ENCODE data around the gene RRP1.
"Not testable (repeated sequence)": the region's sequence is repeated elsewhere in the genome, so short reads cannot be mapped to it uniquely, and the experiment has no call there.

RRP1 gene

DNA sequence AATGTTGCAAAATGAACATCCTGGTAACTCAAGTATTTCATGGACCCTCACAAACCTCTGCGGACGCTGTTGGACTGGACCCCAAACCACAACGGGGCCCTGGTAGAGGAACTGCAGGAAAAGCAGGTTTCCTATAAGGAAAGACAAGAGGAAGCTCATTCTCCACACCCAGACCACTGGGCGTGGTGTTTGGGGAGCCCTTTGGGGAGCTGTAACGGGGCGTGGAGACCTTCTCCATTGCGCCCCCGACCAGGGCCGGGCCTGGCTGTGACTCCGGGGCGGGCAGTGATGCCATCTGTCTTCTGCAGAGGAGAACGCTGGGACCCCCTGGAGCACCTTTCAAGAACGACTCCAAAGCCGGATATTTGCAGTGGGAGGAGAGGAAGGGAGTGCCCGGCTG lies 45.7 kb downstream of the RRP1 start:
- DNase-seq (ENCODE audit: low read depth in 2 of 3, low spot score in 1 of 3) = no peak

DNA sequence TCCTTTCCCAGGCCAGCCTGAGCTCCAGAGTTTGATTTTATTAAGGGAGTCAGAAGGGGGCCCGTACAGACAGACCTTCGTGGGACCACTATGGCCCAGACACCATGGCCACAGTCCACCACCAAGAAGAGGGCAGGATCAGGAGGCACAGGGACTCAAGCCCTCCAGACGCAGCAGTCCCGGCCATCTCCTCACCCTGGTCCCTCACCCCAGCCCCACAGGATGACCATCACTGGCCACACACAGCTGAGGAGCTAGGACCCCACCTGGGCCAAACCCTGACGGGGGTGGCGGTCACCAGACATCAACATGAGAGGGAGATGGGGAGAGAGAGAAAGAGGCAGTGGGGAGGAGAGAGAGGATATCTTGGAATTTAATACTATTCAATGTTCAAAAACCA lies 46.5 kb downstream of the RRP1 start:
- DNase-seq (ENCODE audit: low read depth in 2 of 3, low spot score in 1 of 3) = no peak

DNA sequence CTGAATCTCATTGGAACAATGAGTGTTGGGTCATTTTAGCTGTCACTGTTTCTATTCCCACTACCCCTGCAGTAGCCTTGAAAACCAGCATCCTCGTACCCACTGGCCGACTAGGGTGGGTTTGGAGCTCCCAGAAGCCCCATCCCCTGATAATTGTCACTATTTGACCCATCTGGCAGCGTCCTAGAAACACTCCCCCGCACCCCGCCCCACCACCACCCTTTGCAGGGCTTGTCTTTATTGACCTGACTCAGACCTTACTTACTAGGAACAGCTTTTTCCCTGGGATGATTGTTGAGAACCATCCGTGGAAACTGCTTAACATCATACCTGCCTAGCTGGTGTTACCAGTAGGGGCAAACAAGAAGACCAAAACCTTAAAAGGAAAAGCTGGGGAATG lies 47.2 kb downstream of the RRP1 start:
- no peak for DNase-seq (ENCODE audit: low read depth in 2 of 3, low spot score in 1 of 3)

DNA sequence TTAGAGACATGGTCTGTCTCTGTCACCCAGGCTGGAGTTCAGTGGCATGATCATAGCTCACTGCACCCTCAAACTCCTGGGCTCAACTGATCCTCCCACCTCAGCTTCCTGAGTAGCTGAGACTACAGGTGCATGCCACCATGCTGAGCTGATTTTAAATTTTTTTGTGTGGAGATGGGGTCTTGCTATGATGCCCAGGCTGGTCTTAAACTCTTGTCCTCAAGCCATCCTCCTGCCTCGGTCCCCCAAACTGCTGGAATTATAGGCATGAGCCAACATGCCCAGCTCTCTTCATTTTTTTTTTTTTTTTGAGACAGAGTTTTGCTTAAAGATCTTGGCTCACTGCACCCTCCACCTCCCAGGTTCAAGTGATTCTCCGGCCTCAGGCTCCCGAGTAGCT lies 50.9 kb downstream of the RRP1 start:
- no peak for DNase-seq (ENCODE audit: low read depth in 2 of 3, low spot score in 1 of 3)

DNA sequence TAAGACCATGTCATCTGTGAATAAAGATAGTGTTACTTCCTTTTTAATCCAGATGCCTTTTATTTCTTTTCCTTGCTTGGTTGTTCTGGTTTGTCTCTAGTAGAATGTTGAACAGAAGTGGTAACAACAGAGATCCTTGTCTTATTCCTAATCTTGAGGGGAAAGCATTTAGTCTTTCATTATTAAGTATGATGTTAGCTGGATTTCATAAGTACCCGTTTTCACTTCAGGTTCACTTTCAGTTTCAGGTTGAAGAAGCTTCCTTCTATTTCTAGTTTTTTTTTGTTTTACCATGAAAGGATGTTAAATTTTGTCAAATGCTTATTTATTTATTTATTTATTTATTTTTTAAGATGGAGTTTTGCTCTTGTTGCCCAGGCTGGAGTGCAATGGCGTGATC lies 53.4 kb downstream of the RRP1 start:
- no peak for DNase-seq (ENCODE audit: low read depth in 2 of 3, low spot score in 1 of 3)

DNA sequence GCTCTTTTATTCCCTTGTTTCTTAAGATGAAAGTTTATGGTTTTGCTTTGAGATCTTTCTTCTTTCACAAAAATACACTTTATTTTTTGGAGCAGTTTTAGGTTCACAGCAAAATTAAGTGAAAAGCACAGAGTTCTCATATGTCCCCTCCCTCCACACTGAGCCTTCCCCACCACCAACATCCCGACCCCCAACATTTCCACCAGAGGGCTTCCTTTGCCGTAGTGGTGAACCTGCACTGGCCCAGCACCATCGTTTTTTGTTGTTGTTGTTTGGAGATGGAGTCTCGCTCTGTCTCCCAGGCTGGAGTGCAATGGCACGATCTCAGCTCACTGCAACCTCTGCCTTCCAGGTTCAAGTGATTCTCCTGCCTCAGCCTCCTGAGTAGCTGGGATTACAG lies 55.5 kb downstream of the RRP1 start:
- DNase-seq (ENCODE audit: low read depth in 2 of 3, low spot score in 1 of 3) = not testable (repeated sequence)

DNA sequence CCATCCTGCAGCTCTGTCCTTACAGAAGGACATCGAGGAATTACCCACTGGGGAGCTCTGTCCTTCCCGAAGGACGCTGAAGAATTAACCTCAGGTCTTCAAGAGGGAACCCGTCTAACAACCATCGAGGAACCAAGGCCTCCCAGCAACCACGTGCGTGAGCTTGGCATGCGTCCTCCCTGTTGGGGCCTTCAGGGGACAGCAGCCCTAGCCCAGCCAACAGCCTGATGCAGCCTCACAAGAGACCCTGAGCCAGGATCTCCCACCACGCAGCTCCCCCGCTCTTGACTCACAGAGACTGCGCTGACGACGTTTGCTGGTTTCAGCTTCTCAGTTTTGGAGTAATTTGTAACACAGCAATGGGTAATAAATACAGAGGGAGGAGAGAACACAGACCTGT lies 56.0 kb downstream of the RRP1 start:
- no peak for DNase-seq (ENCODE audit: low read depth in 2 of 3, low spot score in 1 of 3)

DNA sequence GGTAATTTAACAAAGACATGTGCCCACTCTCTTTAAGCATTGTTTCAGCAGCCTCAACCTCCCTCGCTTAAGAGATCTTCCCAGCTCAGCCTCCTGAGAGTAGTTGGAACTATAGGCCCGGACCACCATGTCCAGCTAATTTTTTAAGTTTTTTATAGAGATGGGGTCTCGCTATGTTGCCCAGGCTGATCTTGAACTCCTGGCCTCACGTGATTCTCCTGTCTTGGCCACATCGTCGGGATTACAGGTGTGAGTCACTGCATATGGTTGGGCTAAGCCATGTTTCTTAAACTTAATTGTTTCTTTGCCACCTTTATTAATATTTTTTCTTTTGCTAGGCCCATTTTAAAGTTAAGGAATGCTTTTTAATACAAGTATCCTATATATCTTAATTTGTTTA lies 57.1 kb downstream of the RRP1 start:
- DNase-seq (ENCODE audit: low read depth in 2 of 3, low spot score in 1 of 3) = no peak

DNA sequence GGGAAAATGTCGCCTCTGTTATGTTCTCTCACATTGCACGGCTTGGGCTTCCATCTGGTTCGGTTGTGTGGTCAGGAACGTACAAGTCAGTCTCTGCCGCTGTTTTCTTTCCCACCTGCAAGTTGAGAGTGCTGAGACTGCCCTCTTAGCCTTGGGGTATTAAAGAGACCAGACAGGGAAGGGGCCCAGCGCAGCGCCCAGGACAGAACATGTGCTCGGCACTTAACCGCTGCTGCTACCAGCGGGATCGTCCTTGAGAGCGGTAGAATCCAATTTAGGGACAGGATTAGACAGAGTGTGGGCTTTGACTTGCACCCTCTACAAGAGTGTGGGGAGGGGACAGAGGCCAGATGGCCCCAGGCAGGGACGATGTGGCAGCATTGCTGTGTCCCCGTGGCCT lies 57.9 kb downstream of the RRP1 start:
- DNase-seq (ENCODE audit: low read depth in 2 of 3, low spot score in 1 of 3) = no peak

DNA sequence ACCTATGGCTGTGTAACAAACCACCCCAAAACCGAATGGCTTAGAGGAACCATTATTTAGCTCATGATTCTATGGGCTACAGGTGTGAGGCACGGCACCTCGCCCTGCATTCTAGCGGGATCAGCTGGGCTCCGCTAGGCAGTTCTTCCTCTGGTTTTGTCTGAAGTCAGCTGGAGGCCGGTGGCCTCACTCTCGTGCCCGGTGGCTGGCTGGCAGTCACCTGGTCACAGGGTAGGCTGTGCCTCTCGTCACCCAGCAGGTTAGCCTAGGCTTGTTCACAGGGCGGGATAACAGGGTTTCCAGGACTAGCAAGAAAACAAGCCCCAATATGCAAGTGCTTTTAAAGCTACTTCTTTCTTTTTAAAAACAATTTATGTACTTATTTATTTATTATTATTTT lies 59.4 kb downstream of the RRP1 start:
- DNase-seq (ENCODE audit: low read depth in 2 of 3, low spot score in 1 of 3) = no peak

DNA sequence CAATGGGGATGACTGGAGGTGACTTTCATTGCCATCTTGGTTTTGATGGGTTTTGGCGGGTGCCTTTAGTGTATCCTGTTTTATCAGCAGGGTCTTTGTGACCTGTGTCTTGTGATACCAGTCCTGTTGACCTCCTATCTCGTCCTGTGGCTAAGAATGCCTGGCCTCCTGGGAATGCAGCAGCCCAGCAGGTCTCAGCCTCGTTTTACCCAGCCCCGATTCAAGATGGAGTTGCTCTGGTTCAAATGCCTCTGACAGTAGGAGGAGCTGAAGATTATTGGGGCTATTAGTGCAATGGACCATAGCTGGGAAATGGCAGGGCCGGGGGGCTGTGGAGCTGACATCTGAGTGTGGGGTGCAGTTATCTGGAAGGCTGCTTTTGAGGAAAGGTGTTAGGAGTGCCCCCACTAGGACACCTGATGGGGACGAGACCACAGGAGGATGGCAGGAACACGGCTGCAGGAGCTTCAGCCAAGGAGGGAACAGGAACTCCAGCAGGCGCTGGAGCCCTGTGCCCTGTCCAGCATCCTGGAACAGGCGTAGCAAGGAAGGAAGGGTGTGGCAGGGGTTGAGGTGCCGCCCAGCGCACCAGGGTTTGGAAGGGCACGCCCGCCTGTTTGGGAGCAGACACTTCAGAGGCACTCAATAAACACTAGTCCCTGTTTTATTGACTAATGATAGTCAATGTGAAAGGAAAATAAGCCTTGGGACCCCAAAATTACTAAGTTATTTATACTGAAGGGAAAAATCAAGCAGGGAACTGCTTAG lies 60.3 kb downstream of the RRP1 start:
- DNase-seq (ENCODE audit: low read depth in 2 of 3, low spot score in 1 of 3) = no peak

DNA sequence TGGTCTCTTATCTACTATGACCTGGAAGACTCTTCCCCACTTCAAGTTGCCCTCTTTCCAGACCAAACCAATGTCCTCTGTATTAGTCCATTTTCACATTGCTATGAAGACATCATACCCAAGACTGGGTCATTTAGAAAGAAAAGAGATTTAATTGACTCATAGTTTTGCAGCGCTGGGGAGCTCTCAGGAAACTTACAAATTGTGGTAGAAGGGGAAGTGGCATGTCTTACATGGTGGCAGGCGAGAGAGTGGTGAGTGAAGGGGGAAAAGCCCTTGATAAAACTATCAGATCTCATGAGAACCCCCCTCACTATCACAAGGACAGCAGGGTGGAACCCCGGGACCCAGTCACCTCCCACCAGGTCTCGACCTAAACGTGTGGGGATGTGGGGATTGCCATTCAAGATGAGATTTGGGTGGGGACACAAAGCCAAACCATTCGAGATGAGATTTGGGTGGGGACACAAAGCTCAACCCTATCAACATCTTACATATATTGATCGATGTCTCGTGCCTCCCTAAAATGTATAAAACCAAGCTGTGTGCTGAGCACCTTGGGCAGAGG lies 61.4 kb downstream of the RRP1 start:
- DNase-seq (ENCODE audit: low read depth in 2 of 3, low spot score in 1 of 3) = no peak

DNA sequence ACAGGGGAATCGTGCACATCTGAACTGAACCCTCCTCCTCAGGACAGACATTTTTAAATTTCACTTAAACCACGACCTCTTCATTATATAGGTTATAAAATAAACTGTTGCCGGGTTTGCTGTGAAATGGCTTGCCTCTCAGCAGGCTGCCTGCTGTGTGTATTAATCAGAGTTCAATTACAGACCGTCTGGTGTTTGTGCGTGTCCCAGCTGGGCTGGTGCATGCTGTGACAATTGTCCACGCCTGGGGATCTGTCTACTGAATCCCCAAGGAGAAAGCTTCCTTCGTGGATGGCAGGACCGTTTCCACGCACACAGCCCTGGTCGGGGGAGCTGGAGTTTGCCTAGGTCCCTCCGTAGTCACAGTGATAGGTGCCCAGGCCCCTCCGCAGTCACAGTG lies 62.2 kb downstream of the RRP1 start:
- DNase-seq (ENCODE audit: low read depth in 2 of 3, low spot score in 1 of 3) = no peak

DNA sequence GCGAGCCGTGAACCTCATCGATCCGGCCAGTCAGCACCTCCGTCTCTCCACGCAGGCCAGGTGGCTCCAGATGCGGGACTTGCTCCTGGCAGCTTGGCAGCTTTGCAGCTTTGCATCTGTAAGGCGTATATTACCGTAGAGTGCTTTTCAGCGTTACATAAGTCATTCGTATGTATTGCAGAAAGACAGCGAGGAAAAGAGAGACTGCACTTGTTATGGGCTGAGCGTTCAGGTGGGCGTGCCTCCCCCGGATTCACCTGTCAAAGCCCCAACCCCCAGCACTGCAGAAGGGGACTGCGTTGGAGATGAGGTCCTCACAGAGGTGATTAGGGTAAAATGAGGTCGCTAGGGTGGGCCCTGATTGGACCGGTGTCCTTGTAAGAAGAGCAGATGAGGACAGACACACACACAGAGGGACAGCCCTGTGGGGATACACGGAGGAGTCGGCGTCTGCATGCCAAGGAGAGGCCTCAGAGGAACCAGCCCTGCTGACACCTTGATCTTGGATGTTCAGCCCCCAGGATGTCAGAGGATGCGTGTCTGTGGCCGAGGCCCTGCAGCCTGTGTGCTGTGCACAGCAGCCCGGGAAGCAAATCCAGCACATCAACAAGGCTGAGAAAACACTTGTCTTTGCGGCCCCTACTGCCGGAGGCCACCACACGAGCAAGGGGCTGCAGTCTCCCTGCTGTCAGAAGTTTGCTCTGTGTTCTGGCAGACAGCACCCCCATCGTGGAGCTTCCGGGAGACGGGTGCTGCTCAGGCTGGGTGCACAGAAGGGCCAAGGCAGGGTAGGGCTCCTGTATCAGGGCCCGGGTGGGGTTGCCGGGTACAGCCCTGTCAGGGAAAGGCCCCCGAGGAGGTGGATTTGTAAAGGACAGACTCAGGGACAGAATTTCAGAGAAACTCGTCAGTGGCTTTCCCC lies 64.7 kb downstream of the RRP1 start:
- DNase-seq (ENCODE audit: low read depth in 2 of 3, low spot score in 1 of 3) = no peak

Data from stimulated activated CD4-positive, alpha-beta T cell treated with anti-CD3 and anti-CD28 coated beads, Interleukin-12 subunit alpha, Interleukin-12 subunit beta, amount 100 ng/mL, for 48 hours (primary cell).